ENCODE data around the gene CELSR1.

Gene CELSR1

GRCh38 chr22:46347646-46348045 lies 189.8 kb downstream of the CELSR1 start:
- DNase-seq = no peak
- Mint-ChIP-seq H3K4me1 (no peaks in the 10 kb centered on the region), H3K27ac (no peak overlapping the region), H3K36me3 (peaks cover 58% of the 10 kb centered on the region), H3K9me3 (no peaks in the 10 kb centered on the region), H3K27me3 (no peaks in the 10 kb centered on the region), H3K4me3 (no peak overlapping the region)
- CTCF ChIA-PET = no interaction called here

DNA sequence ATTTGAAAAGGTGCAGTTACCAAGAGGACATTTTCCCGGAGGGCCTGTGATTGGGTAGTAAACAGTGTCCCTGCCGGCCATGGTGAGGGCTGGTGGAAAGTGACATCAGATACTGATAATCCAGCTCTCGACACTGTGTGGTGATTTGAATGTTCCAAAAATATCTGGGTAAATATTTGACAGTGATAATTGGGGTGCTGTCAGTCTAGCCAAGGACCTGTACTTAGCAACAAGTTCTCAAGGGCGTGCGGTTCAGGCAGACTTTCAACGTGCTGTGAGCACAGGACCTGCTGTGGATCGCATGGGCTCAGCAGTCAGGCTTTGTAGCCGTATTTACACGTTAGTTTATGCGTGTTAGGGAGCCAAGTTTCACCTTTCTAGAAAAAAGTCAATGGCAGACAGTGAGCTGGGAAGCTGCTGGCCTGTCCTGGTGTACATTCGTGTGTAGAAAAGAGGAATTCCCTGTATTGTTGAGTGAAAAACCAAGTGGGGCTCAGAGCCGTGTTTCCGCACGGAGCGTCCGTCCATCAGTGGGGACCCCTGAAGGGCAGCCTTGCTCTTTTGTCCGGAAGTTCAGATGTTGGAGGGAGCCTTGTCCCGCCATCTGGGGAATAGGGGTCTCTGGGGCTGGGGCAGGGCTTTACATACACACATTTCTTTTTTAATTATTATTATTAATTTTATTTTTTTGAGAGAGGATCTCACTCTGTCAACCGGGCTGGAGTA lies 190.6 kb downstream of the CELSR1 start:
- H3K27ac Mint-ChIP-seq = no peak overlapping the region
- no peaks in the 10 kb centered on the region for H3K9me3 Mint-ChIP-seq
- H3K36me3 Mint-ChIP-seq = peaks cover 56% of the 10 kb centered on the region
- no peaks in the 10 kb centered on the region for H3K4me1 Mint-ChIP-seq
- no peak for DNase-seq
- H3K4me3 Mint-ChIP-seq = no peak overlapping the region
- CTCF ChIA-PET = no interaction called here
- no peaks in the 10 kb centered on the region for H3K27me3 Mint-ChIP-seq

- Mint-ChIP-seq H3K27me3 (no peaks in the 10 kb centered on the region), H3K27ac (no peak overlapping the region), H3K9me3 (no peaks in the 10 kb centered on the region), H3K36me3 (peaks cover 58% of the 10 kb centered on the region), H3K4me1 (peaks cover 25% of the 10 kb centered on the region), H3K4me3 (no peak overlapping the region)
- CTCF ChIA-PET = no interaction called here
- DNase-seq = no peak
Observed at GRCh38 chr22:46340676-46341075, 196.7 kb downstream of the CELSR1 start.

DNA sequence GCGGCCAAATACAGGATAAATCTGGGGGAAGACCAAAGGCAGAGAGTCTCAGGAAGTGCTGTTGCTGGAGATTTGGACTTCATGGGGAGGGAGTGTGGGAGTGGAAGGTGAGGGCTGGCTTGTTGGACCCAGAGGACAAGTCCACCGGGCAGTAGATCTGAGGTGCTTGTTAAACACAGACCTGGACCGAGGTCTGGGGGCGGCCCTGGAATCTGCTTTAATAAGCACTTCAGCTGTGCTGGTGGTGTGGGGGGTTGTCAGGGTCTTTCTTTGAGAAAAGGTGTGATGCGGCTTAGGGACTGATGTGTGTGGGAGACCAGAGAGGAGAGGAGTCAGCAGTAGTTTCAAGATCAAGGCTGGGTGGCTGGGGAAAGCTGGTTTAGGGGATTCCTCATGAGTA lies 197.5 kb downstream of the CELSR1 start:
- no peak for DNase-seq
- Mint-ChIP-seq H3K27ac (no peak overlapping the region), H3K27me3 (no peaks in the 10 kb centered on the region), H3K4me3 (no peak overlapping the region), H3K36me3 (peaks cover 56% of the 10 kb centered on the region), H3K4me1 (peaks cover 28% of the 10 kb centered on the region), H3K9me3 (no peaks in the 10 kb centered on the region)
- CTCF ChIA-PET = no interaction called here

- Mint-ChIP-seq H3K9me3 (no peaks in the 10 kb centered on the region), H3K27me3 (no peaks in the 10 kb centered on the region), H3K4me1 (peaks cover 35% of the 10 kb centered on the region), H3K27ac (no peak overlapping the region), H3K4me3 (no peak overlapping the region), H3K36me3 (peaks cover 47% of the 10 kb centered on the region)
- CTCF ChIA-PET = no interaction called here
- DNase-seq = no peak
Observed at GRCh38 chr22:46338636-46339035, 198.8 kb downstream of the CELSR1 start.

GRCh38 chr22:46337870-46338269 lies 199.6 kb downstream of the CELSR1 start:
- peaks cover 35% of the 10 kb centered on the region for H3K4me1 Mint-ChIP-seq
- no peaks in the 10 kb centered on the region for H3K27me3 Mint-ChIP-seq
- H3K27ac Mint-ChIP-seq = no peak overlapping the region
- H3K4me3 Mint-ChIP-seq = no peak overlapping the region
- H3K36me3 Mint-ChIP-seq = peaks cover 49% of the 10 kb centered on the region
- H3K9me3 Mint-ChIP-seq = no peaks in the 10 kb centered on the region
- CTCF ChIA-PET = no interaction called here
- DNase-seq = no peak

- H3K27me3 Mint-ChIP-seq = no peaks in the 10 kb centered on the region
- peak; percentile 45 for DNase-seq
- H3K4me1 Mint-ChIP-seq = peaks cover 35% of the 10 kb centered on the region
- H3K27ac Mint-ChIP-seq = peak overlapping the region; percentile 93
- H3K4me3 Mint-ChIP-seq = peak overlapping the region; percentile 97
- no peaks in the 10 kb centered on the region for H3K9me3 Mint-ChIP-seq
- CTCF ChIA-PET = interaction anchor here (1.3 to 1.6 kb wide), 3 partner anchors 205 to 214 kb away, joined by 3 to 5 read pairs (median 4); no protein-coding TSS in a partner anchor
- H3K36me3 Mint-ChIP-seq = peaks cover 50% of the 10 kb centered on the region
Observed at GRCh38 chr22:46336119-46337078, 201.0 kb downstream of the CELSR1 start.

GRCh38 chr22:46335201-46336118 lies 202.0 kb downstream of the CELSR1 start, which contains the start of gene TRMU:
Gene TRMU, plus strand, starts transcription at chr22:46335714. Its CDS starts 51 bp downstream, at chr22:46335765.
- CTCF ChIA-PET = interaction anchor here (1.4 to 1.6 kb wide), 2 partner anchors 206 to 213 kb away, joined by 4 to 5 read pairs; no protein-coding TSS in a partner anchor
- Mint-ChIP-seq H3K9me3 (no peaks in the 10 kb centered on the region), H3K27me3 (no peaks in the 10 kb centered on the region), H3K4me3 (peak within 1 kb of the TSS; percentile 97), H3K27ac (peak within 1 kb of the TSS; percentile 93), H3K4me1 (peaks cover 35% of the 10 kb centered on the region), H3K36me3 (peaks cover 47% of the 10 kb centered on the region)
- peak; percentile 82 for DNase-seq

DNA sequence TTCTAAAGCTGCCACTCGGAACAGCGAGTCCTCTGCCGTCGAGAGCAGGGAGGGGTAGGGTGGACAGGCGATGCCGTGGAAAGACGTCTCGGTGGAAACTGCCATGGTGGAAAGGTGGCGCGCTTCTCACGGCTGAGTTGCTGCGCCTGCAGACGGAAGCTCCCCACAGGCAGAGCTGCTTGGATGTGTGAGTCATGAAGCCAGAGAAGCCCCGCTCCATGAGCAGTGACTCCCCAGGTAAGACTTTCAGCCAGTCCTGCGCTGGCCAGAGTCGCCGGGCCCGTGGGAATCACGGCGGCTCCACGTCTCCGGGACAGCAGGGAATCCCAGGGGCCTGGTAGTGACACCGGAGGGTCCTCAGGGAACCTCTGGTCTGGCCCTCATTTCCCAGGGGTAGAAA lies 205.9 kb downstream of the CELSR1 start:
- Mint-ChIP-seq H3K27ac (no peak overlapping the region), H3K9me3 (no peaks in the 10 kb centered on the region), H3K4me1 (peaks cover 14% of the 10 kb centered on the region), H3K27me3 (no peaks in the 10 kb centered on the region), H3K4me3 (no peak overlapping the region), H3K36me3 (peaks cover 44% of the 10 kb centered on the region)
- no peak for DNase-seq
- CTCF ChIA-PET = no interaction called here

DNA sequence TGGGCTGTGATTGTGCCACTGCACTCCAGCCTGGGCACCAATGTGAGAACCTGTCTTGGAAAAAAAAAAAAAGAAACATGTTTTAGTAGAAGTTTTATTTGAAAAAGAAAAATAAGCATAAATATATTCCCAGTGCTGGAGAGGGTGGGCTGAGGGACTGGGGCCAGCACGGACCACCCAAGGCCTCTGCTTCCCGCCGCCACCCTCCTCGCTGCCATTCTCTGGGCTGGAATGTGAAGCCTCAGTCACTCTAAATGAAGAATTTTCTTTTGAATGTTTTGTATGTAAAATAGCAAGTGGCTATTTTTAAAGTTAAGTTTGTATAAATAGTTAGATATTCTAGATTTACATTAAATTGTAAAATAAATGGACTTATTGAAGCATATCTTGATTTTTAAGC lies 207.0 kb downstream of the CELSR1 start:
- peaks cover 49% of the 10 kb centered on the region for H3K36me3 Mint-ChIP-seq
- H3K4me1 Mint-ChIP-seq = peaks cover 10% of the 10 kb centered on the region
- CTCF ChIA-PET = no interaction called here
- H3K27me3 Mint-ChIP-seq = no peaks in the 10 kb centered on the region
- H3K9me3 Mint-ChIP-seq = no peaks in the 10 kb centered on the region
- DNase-seq = no peak
- H3K27ac Mint-ChIP-seq = no peak overlapping the region
- no peak overlapping the region for H3K4me3 Mint-ChIP-seq

GRCh38 chr22:46329616-46330015 lies 207.8 kb downstream of the CELSR1 start:
- H3K9me3 Mint-ChIP-seq = no peaks in the 10 kb centered on the region
- H3K27me3 Mint-ChIP-seq = no peaks in the 10 kb centered on the region
- CTCF ChIA-PET = interaction anchor here (1.7 kb wide), 1 partner anchor 316 kb away, joined by 3 read pairs; no protein-coding TSS in a partner anchor

GRCh38 chr22:46328797-46329196 lies 208.6 kb downstream of the CELSR1 start:
- no peaks in the 10 kb centered on the region for H3K9me3 Mint-ChIP-seq
- CTCF ChIA-PET = interaction anchor here (1.7 kb wide), 1 partner anchor 316 kb away, joined by 3 read pairs; no protein-coding TSS in a partner anchor
- no peaks in the 10 kb centered on the region for H3K4me1 Mint-ChIP-seq
- DNase-seq = no peak
- no peaks in the 10 kb centered on the region for H3K27me3 Mint-ChIP-seq
- H3K27ac Mint-ChIP-seq = no peak overlapping the region
- H3K36me3 Mint-ChIP-seq = peaks cover 63% of the 10 kb centered on the region
- no peak overlapping the region for H3K4me3 Mint-ChIP-seq

More at GRCh38 chr22:46329616-46330015, 207.8 kb downstream of the CELSR1 start:
- Mint-ChIP-seq H3K27ac (no peak overlapping the region), H3K36me3 (peaks cover 55% of the 10 kb centered on the region), H3K4me3 (no peak overlapping the region), H3K4me1 (peaks cover 5% of the 10 kb centered on the region)
- no peak for DNase-seq

DNA sequence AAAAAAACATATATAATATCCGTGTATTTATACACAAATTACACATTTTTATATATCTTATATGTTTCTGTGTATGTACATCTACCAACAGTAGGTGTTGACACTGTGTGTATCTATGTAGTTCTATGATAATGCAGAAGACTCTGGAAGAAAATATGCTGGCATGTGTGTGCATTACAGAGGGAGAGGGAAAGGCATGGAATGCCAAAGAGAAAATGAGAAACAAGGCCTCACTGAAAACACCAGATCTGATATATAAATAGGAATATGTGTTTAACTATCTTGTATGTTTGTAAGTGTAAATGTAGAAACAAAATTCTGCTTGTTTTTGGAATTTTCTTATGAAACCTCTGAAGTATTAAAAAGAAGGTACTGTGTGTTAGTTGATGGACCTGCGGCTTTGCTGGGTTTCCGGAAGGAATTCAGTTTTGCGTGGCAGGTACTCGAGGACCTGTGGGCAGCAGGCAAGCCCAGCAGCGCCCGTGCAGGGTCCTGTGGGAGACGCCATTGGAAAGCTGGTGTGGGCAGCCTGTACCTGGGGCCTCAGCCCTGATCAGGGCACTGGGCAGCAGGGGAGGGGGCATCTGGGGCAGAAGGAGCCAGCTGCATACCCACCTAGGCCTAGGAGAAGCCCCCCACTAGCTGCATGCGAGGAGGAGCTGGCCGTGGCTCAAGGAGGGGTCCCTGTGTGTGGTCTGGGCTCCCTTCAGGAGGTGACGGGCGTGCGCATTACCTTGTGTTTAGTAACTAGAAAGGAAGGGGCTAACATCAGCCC lies 209.5 kb downstream of the CELSR1 start:
- Mint-ChIP-seq H3K27ac (peak overlapping the region; percentile 60), H3K36me3 (peaks cover 61% of the 10 kb centered on the region)
- CTCF ChIA-PET = interaction anchor here (1.7 kb wide), 1 partner anchor 315 kb away, joined by 3 read pairs; no protein-coding TSS in a partner anchor

More for the DNA sequence above, 209.5 kb downstream of the CELSR1 start:
- no peaks in the 10 kb centered on the region for H3K27me3 Mint-ChIP-seq
- H3K9me3 Mint-ChIP-seq = no peaks in the 10 kb centered on the region
- DNase-seq = no peak
- H3K4me1 Mint-ChIP-seq = no peaks in the 10 kb centered on the region
- no peak overlapping the region for H3K4me3 Mint-ChIP-seq

Measured in activated naive CD4-positive, alpha-beta T cell treated with anti-CD3 and anti-CD28 coated beads, Interleukin-2, amount 10 ng/mL, durations not matched to agents 7 days and 5 days (primary cell).